Epidermal melanocyte (primary cell): ENCODE results near the gene EARS2.
A peak's percentile ranks its signal among the peaks of the same experiment; 100 is the strongest.
"Not testable (repeated sequence)": the region's sequence is repeated elsewhere in the genome, so short reads cannot be mapped to it uniquely, and the experiment has no call there.

ENCODE experiments used
- DNase-seq: peaks from one replicate; pipeline ENCODE4 v3.0.0; 2011; ENCODE audit warnings: low spot score; ENCODE audit not compliant: insufficient read length

EARS2 gene

DNA sequence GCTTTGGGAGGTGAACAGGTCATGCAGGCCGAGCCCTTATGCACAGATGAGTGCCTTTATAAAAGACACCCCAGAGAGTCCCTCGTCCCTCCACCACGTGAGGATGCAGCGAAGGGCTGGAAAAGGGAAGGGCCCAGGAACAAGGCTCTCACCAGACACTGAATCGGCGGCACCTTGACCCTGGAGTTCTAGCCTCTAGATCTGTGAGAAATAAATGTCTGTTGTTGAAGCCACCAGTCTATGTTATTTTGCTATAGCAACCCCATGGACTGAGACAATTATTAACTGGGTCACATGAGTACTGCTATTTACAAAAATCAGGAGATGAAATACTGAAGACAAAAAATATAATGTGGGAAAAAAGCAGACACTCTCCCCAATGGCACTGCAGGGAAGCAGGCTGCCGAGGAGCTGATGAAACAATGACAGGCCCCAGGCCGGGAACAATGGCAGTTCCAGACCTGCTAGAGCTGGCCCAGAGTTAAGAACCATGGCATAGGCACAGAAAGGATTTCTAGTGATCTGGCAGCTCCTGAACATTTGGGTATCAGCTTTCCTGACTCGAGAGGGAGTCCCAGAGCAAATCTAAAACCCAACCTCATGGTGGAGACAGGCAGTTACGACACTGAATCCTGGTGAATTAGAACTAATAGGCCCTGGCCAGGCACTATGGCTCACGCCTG is 29.0 kb downstream of the EARS2 start:
- no peak for DNase-seq

DNA sequence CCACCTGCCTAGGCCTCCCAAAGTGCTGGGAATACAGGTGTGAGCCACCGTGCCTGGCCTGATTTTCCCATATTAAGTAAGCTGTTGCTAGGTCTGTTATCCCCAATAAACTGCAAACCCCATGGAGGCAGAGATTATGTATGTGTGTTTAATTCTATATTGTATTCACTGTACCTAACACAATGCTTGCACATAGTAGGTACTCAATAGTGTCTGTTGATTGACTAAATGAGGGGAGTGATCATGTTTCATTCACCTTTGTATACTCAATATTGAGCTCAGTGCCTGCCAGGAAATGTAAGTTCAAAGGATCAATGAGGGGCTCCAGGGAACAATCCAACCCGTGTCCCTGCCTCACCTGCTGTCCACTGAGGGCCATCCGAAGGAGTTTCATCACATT is 32.3 kb downstream of the EARS2 start:
- no peak for DNase-seq

DNA sequence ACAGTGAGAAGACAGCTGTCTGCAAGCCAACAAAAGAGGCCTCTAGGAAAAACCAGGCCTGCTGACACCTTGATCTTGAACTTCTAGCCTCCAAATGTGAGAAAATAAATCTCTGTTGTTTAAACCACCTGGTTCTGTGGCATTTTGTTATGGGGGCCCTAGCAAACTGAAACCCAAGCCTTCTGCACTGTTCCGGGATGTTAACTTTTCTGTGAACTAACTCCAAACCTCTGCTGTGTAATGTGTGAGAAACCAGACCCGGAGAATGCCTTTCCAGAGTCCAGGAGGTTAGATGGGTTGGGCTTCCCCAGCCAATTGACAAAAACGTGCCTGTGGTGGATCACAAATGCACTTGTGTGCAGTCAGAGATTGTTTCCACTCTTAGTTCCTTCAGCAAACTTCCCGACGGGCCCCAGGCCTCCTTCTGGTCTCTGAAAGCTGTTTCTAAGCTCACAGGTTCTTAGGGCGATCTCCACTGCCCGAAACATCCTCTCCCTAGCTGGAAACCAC is 33.2 kb downstream of the EARS2 start:
- no peak for DNase-seq

DNA sequence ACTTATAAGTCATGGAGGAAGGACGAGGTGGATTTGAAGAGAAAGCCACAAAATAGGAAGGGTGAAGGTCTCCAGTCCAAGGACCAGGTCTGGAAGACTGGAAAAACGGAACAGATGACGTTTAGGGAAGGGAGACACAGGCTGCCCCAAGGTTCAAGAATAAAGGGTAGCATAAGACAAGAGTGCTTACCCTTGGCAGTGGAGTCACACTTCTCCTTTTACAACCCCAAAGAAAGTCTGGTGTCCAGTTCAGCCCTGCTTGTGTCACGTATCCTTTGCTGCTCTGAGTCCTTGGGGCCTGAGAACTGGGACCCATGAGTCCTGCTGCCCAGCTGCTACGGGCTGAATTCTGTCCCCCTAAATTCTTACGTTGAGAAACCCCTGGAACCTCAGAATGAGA is 33.8 kb downstream of the EARS2 start:
- no peak for DNase-seq

DNA sequence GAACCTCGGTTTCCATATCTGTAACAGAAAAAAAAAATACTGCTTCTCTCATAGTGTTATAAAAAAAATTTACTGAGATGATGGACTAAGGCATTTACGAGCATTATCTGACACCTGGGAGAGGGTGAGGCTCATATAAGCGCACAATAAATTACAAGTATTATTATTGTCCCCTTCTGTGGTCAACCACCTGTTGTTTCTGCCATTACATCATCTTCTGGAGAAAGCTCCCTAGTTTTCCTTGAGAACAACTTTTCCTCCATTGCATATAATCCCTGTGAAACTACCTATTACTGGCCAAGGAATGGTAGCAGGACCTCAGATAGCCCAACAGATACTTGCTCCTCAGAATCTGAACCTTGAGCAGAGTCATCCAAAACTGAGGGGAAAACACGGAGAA is 35.2 kb downstream of the EARS2 start:
- DNase-seq, result no peak

DNA sequence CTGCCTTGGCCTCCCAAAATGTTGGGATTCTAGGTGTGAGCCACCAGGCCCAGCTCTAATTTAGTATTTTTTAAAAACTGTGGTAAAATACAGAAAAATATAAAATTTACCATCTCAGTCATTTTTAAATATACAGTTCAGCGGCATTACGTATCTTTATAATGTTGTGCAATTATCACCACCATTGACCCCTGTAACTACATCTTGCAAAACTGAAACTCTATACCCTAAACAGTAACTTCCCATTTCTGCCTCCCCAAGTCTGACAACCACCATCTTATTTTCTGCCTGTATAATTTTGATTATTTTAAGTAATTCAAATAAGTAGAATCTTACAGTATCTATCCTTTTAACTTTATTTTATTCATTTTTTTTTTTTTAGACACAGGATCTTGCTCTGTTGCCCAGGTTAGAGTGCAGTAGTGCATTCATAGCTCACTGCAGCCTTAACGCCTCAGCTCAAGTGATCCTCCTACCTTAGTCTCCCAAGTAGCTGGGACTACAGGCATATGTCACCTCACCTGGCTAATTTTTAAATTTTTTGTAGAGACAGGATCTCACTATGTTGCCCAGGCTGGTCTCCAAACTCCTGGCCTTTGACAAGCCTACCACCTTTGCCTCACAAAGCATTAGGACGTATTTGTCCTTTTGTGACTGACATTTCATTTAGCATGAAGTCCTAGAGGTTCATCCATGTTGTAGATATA is 36.0 kb downstream of the EARS2 start:
- DNase-seq, result no peak

DNA sequence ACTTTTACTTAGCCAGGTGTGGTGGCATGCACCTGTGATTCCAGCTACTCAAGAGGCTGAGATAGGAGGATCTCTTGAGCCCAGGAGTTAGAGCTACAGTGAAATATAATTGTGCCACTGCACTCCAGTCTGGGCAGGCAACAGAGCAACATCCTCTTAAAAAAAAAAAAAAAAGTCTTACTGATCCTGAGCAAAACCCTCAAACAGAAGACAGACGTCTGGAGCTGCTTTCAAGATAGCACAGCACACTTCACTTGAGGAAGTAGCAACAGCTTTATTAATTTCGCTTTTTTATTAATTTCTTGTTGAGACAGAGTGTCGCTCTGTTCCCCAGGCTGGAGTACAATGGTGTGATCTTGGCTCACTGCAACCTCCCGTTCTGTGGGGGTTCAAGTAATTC is 36.6 kb downstream of the EARS2 start:
- DNase-seq, result no peak

DNA sequence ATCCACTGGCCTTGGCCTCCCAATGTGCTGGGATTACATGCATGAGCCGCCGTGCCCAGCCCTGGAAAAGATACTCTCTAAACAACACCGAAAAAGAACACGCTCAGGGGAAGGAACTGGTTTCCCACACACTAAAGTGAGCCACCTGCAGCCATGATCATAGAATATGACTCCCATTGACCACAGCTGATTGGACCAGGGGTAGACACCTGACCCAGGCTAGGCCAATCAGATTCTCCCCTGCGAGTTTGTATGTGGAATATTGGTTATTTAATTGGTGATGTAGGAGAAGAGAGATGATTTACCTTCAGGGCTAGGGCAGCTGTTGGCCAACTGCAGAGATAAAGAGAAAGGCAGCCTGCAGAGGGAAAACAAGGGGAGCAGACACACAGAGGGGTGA is 37.9 kb downstream of the EARS2 start:
- no peak for DNase-seq

DNA sequence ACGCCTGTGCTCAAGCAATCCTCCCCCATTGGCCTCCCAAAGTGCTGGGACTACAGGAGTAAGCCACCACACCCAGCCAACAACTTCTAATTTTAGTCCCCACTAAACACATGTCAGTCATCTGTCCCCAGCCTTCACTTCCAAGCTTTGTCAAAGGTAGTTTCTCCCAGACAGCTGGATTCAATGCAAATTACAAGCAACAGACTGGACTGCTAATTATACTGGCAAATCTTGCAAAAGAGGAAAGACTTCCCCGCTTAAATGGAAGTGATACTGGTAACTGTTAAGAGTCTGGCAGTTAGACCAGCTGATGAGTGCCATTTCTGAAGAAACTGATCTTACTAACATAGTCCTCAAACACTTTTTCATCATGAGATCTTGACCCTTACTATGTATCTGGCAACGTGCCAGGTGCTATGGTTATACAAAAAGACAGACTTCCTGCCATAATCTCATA is 38.7 kb downstream of the EARS2 start:
- no peak for DNase-seq

DNA sequence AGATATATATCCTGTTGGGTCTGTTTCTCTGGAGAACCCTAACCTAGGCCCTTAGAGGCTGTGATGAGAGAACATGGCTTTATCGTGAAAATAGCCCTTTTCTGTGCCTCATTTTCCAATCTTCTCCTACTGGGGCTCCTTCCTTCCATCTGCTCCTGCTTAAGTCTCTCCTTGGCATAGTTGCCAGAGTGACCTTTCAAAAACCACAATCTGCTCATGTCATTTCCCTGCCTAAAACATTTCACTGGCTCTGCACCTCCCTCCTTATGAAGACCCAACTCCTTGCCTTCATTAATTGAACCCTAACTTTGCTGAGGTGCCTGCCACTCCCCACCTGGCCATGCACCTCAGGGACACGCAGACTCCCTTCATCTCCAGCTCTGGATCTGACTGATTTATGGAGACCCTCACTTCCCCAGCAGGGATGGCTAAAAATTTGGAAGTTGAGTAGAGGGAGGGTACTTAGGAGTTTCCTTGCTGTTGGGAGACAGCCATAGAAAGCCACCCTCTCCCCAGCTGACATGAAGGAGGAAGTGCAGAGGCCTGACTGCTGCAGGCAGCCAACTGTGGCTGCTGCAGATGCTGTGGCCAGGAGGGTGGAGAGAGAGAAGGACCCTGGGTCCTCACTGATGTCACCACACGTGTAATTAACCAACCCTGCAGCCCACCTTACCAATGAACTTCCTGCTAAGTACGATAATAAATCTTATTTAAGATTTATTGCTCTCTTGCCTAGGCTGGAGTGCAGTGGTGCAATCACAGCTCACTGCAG is 40.6 kb downstream of the EARS2 start:
- no peak for DNase-seq

DNA sequence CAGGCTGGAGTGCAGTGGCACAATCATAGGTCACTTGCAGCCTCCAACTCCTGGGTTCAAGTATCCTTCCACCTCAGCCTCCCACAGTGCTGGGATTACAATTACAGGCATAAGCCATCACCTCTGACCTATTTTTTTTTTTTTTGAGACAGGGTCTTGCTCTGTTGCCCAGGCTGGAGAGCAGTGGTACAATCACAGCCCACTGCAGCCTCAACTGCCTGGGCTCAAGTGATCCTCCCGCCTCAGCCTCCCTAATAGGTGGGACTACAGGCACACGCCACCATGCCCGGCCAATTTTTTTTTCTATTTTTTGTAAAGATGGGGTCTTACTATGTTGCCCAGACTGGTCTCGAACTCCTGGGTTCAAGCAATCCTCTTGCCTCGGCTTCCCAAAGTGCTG is 41.3 kb downstream of the EARS2 start:
- no peak for DNase-seq

DNA sequence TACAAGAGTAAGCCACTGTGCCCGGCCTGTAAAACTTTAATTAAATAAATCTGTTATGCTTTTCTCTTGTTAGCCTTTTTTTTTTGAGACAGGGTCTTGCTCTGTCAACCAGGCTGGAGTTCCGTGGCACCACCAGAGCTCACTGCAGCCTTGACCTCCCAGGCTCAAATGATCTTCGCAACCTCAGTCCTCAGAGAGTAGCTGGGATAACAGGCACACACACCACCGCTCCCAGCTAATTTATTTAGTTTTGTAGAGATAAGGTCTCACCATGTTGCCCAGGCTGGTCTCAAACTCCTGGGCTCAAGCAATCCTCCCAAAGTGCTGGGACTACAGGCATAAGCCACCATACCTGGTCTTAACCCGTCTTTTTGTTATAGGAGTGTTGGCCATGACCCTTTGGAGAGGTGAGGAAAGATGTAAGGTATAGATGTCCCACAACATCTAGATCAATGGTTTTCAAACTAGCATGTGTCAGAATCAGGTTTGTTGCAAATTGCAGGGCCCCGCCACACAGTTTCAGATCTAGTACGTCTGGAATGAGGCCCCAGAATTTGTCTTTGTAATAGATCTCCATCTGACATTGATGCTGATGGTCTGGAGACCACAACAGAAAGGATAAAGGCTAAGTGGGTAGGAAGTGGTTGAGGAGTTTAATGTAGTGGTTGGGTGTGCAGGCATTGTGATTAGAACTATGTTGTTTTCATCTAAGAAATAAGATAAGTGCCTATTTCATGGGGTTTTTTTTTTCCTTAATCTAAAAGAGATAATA is 42.6 kb downstream of the EARS2 start:
- no peak for DNase-seq

DNA sequence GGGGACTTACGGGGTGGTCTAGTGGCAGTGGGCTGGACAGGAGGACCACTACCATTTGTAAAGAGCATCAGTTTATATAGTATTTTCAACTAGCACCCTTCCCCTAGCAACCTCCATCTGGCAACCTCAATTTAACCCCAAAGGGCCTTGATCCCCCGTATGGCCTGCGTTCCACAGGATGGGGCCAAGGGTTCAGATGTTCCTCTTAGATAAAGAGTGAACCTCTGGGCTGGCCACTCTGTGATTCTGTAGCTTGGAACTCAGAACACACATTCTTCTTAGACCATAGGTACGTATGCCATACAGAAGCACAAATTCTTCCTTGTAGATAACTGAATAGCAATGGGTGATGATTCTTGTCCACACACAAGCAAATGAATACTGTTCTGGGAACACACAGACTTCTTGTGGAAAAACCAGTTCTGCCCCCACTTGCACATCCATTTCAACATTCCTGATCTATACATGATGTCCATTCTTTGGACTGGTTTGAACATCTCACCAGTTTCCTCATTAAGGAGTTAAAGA is 44.9 kb downstream of the EARS2 start:
- no peak for DNase-seq

DNA sequence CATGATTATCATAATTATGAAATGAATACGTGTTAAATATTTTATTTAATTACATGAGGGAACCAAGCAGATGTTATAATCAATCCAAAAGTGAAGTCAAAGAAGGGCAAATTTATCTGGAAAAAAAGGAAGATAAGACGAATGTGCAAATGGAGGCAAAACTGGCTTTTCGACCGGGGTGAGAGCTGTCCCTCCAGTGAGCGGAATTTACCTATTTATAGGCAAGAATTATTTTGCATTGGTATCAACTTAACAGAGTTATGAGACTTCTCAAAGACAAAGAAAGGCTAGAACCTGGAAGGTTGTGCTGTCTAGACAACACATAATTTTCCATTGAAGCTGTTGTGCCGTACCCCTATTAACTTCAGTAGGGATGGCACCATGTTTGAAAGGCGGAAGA is 45.4 kb downstream of the EARS2 start:
- DNase-seq, result no peak

DNA sequence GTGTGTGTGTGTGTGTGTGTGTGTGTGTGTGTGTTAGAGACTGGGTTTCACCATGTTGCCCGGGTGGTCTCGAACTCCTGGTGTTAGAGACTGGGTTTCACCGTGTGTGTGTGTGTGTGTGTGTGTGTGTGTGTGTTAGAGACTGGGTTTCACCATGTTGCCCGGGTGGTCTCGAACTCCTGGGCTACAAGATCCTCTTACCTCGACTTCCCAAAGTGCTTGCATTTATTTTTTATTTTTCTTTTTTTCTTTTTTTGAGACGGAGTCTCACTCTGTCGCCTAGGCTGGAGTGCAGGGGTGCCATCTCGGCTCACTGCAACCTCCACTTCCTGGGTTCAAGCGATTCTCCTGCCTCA is 46.3 kb downstream of the EARS2 start:
- not testable (repeated sequence) for DNase-seq

DNA sequence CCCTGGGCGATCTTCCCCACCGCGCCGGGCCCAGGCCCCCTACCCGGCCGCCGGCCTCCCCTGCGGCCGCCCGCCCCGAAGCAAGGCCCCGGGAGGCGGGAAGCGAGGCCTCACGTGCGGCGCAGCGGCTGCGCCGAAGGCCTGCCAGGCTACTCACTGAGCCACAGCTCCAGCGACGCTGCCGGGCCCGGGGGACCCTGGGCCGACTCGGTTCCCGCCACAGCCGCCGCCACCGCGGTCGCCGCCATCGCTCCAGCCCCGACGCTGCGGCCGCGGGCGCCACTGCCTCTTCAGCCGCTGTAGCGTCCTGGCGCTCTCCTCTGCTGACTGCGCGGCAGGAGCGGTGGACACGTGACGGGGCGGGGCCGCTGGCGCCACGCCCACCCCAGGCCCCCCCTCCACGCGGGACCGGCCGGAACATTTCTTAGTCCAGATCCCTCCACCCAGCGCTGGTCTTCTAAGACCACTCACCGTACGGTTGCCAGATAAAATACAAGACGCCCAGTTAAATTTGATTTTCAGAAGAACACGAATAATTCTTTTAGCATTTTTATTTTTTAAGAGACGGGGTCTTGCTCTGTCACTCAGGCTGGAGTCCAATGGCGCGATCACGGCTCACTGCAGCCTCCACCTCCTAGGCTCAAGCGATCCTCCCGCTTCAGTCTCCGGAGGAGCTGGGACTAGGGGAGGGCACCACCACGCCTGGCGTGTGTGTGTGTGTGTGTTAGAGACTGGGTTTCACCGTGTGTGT is 46.8 kb downstream of the EARS2 start, which contains the start of gene GGA2:
GGA2 (minus strand) TSS at position 331 of the 751 bp plus-strand sequence; CDS start at position 248, 83 bp downstream.
- peak; percentile 80 for DNase-seq

DNA sequence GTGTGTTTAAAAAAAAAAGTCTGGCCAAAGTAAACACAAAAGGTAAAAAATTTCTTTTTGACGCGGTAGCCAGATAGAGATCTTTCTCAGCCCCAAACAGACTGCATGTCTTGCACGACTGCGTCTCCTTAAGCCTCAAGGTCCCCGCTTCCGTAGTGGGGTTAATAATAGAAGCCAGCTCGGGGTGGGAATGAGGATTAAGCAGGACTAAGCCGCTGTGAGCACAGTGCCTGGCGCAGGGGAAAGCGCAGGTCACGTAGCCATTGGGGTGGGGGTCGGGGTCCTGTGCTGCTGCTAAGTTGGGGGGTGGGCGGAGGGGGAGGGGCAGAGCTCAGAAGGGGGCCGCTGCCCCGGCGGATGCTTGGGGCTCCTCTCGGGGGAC is 47.4 kb downstream of the EARS2 start:
- DNase-seq, result no peak

DNA sequence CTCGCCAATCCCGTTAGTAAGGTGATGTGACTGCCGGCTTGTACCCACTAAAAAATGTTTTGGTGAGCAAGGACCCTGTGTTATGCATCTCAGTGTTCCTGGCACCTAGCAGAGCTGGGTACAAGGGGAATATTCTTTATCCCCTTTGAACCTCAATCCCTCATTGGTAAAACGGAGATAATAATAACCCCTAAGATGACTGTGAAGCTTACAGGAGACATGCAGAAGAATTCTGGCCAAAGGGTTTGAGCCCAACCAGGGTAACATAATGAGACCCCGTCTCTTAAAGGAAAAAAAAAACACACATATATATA is 47.8 kb downstream of the EARS2 start:
- DNase-seq, result no peak

DNA sequence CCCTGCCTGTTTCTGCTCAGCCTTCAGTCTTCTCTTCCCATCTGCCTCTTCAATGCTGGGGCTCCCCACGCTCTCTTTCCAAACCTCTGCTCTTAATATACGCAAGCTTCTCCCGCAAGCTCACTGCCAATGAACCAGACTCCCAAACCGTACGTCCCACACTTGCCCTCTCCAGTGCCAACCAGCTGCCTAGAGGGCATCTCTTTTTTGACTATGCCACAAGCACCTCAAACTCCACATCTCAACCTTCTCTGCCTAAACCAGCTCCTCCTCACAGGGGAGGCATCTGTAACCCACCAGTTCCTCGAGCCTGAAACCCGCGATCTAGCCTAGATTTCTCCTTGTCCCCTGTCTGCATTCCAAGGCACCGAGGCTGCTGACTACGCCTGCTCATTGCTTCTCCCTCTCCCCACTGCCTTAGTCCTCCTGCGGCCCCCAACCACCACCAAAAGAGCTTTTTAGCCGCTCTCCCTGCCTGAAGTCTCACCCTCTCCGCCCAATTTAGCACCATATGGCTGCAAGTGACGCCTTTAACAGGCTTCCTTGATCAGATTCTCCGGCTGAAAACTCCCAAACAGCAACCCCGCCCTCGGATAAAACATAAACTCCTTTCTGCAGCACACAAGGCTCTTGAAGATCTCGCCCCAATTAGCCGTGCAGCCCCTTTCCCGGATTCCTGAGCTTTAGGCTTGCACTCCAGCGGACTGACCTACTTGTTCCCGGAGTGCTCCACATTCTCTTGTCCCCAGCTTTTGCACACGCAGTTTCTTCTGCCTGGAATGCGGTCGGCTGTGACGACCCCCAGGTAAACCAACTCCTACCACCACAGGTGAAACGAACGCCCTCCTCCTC is 48.3 kb downstream of the EARS2 start:
- DNase-seq, result no peak

DNA sequence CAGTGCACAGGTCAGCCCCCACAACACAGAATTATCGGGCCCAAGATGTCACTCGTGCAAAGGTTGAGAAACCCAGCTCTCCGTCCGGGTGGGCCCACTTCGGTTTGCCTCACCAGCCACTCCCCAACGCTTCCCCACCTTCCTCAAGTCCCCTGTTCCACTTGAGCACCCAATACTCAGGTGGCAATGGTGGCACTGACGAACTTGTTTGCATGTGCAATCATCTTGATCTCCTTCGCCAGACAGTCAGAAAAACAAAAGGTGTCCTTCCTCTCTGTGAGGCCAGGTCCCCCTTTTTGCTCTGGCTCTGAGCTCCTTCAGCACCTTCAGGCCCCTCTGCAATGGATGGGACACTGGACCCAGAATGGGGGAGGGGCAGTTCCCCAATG is 50.5 kb downstream of the EARS2 start:
- no peak for DNase-seq
